ENCODE results near the gene ZYG11B. TPM values are rescaled to one million over a fixed set of nuclear protein-coding genes. Genes with fewer than 3 reads are reported as not detected.
A peak's percentile ranks its signal among the peaks of the same experiment; 100 is the strongest.

Gene ZYG11B
- total and polyA plus RNA-seq, 2 donors (not counting 1 experiment from before 2014, with no cell fraction given) = 3.6 to 22.3 TPM

DNA sequence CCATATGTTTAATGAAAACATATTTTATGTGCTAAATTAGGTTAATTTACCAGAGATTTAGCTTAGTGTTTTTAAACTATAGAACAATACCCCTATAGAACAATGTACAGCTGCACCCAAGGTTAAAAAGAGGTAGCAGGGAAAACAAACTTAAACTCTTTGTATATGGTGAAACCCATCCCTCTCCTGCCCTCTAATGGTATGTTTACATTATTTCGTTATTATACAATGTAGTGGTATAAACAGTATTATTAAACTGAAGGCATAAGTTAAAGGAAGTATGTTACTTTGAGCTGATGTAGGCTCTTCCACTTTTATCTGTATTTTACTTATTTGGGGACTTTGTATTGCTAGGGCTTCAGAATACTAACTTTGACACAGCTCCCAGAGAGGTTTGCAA lies 99.6 kb downstream of the ZYG11B start:
- WGBS (ENCODE audit: insufficient coverage) = no CpG with 5 or more reads among the region's 1 CpG
- ATAC-seq (ENCODE audit: low read depth) = no peak
- POLR2A ChIA-PET = no interaction called here

DNA sequence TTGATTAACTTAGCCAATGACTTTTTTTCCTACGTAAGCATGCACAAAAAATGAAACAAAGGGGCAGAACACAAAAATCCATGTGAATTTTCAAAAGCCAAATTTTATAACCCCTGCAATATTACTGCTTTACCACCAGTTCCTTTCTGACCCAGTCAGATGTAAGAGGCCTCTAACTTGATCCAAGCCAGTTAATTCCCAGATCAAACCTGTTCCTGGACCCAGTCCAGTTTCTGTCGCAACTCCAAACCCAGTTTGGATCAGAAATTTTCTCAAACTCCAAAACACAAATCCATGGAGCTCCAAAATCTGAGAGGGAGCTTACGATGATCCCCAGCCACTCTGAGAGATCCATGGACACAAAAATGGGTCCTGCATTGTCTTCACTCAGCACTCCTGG lies 108.5 kb downstream of the ZYG11B start:
- no peak for ATAC-seq (ENCODE audit: low read depth)

More for the DNA sequence above, 99.6 kb downstream of the ZYG11B start:
- Histone ChIP-seq H3K9me3 (ENCODE audit: control extremely low read depth in 1 of 3, control insufficient read depth in 2 of 3, insufficient read depth in 1 of 3, low read length in 2 of 3) (no peaks in the 10 kb centered on the region), H3K9ac (ENCODE audit: low read length) (no peak overlapping the region), H3K79me2 (ENCODE audit: control insufficient read depth, insufficient read depth, low read length) (no peaks in the 10 kb centered on the region), H3K36me3 (replicated peaks in 1 of 2; ENCODE audit: control extremely low read depth in 1 of 2, control insufficient read depth in 1 of 2, extremely low read depth in 1 of 2, insufficient read depth in 2 of 2, low read length in 1 of 2) (peaks cover 2 to 5% of the 10 kb centered on the region in 2 experiments), H3K27ac (ENCODE audit: low read length in 2 of 2) (no peak overlapping the region), H4K20me1 (ENCODE audit: control insufficient read depth, insufficient read depth, low read length, poor library complexity, severe bottlenecking) (no peaks in the 10 kb centered on the region), H3K4me1 (ENCODE audit: control insufficient read depth in 2 of 2, insufficient read depth in 2 of 2, low read length in 2 of 2) (no peaks in the 10 kb centered on the region), H3K4me3 (ENCODE audit: control extremely low read depth in 1 of 5, extremely low read depth in 1 of 5, insufficient read depth in 1 of 5, low read depth in 2 of 5, low read length in 4 of 5) (no peak overlapping the region), H2AFZ (ENCODE audit: insufficient read depth, low read depth, low read length, poor library complexity, severe bottlenecking) (no peak overlapping the region), H3K4me2 (replicated peaks; ENCODE audit: low read depth, low read length, poor library complexity, severe bottlenecking) (no peak overlapping the region), H3K27me3 (replicated peaks in 1 of 4; ENCODE audit: control extremely low read depth in 1 of 4, control insufficient read depth in 3 of 4, insufficient read depth in 4 of 4, low read length in 3 of 4) (no peaks in the 10 kb centered on the region)
- peak; percentile 13 for DNase-seq
- CTCF ChIA-PET = interaction anchor here (0.7 to 1.7 kb wide), 2 partner anchors 17 to 126 kb away, joined by 3 to 8 read pairs; partner anchors contain the start of gene ZYG11A
- Mint-ChIP-seq H3K27ac (no peak overlapping the region), H3K4me1 (no peaks in the 10 kb centered on the region), H3K27me3 (no peaks in the 10 kb centered on the region), H3K9me3 (ENCODE audit: insufficient read depth) (no peaks in the 10 kb centered on the region), H3K4me3 (no peak overlapping the region)
- intact Hi-C loops (cut with micrococcal nuclease) = no loop called here
- TF ChIP-seq EZH2 (IDR thresholded peaks at IDR 0.05; ENCODE audit: borderline replicate concordance, insufficient read depth, low read depth, low read length, poor library complexity, severe bottlenecking) = no peak
- TF ChIP-seq, protein P1, sequence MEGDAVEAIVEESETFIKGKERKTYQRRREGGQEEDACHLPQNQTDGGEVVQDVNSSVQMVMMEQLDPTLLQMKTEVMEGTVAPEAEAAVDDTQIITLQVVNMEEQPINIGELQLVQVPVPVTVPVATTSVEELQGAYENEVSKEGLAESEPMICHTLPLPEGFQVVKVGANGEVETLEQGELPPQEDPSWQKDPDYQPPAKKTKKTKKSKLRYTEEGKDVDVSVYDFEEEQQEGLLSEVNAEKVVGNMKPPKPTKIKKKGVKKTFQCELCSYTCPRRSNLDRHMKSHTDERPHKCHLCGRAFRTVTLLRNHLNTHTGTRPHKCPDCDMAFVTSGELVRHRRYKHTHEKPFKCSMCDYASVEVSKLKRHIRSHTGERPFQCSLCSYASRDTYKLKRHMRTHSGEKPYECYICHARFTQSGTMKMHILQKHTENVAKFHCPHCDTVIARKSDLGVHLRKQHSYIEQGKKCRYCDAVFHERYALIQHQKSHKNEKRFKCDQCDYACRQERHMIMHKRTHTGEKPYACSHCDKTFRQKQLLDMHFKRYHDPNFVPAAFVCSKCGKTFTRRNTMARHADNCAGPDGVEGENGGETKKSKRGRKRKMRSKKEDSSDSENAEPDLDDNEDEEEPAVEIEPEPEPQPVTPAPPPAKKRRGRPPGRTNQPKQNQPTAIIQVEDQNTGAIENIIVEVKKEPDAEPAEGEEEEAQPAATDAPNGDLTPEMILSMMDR (IDR thresholded peaks at IDR 0.05) = peak; percentile 39

More for the DNA sequence above, 108.5 kb downstream of the ZYG11B start:
- no peak for DNase-seq
- H3K27ac Mint-ChIP-seq = no peak overlapping the region
- no peaks in the 10 kb centered on the region for H4K20me1 ChIP-seq (ENCODE audit: control insufficient read depth, insufficient read depth, low read length, poor library complexity, severe bottlenecking)
- CTCF ChIA-PET = no interaction called here
- H3K27me3 ChIP-seq (replicated peaks in 1 of 4; ENCODE audit: control extremely low read depth in 1 of 4, control insufficient read depth in 3 of 4, insufficient read depth in 4 of 4, low read length in 3 of 4) = peaks cover 0 to 4% (median 0%) of the 10 kb centered on the region in 4 experiments
- intact Hi-C loops (cut with micrococcal nuclease) = no loop called here
- POLR2A ChIA-PET = no interaction called here
- H3K27ac ChIP-seq (ENCODE audit: low read length in 2 of 2) = no peak overlapping the region
- no peaks in the 10 kb centered on the region for H3K4me1 Mint-ChIP-seq
- H2AFZ ChIP-seq (ENCODE audit: insufficient read depth, low read depth, low read length, poor library complexity, severe bottlenecking) = no peak overlapping the region
- no peak overlapping the region for H3K9ac ChIP-seq (ENCODE audit: low read length)
- no peak overlapping the region for H3K4me3 Mint-ChIP-seq
- H3K4me2 ChIP-seq (replicated peaks; ENCODE audit: low read depth, low read length, poor library complexity, severe bottlenecking) = no peak overlapping the region
- H3K79me2 ChIP-seq (ENCODE audit: control insufficient read depth, insufficient read depth, low read length) = no peaks in the 10 kb centered on the region
- 100% methylated on average over 3 of the region's 3 CpGs for WGBS (ENCODE audit: insufficient coverage)
- H3K4me3 ChIP-seq (ENCODE audit: control extremely low read depth in 1 of 5, extremely low read depth in 1 of 5, insufficient read depth in 1 of 5, low read depth in 2 of 5, low read length in 4 of 5) = no peak overlapping the region
- TF ChIP-seq EZH2 (IDR thresholded peaks at IDR 0.05; ENCODE audit: borderline replicate concordance, insufficient read depth, low read depth, low read length, poor library complexity, severe bottlenecking) = no peak
- TF ChIP-seq, protein P1 (IDR thresholded peaks at IDR 0.05) = no peak
- no peaks in the 10 kb centered on the region for H3K36me3 ChIP-seq (replicated peaks in 1 of 2; ENCODE audit: control extremely low read depth in 1 of 2, control insufficient read depth in 1 of 2, extremely low read depth in 1 of 2, insufficient read depth in 2 of 2, low read length in 1 of 2)
- H3K9me3 ChIP-seq (ENCODE audit: control extremely low read depth in 1 of 3, control insufficient read depth in 2 of 3, insufficient read depth in 1 of 3, low read length in 2 of 3) = no peaks in the 10 kb centered on the region
- H3K27me3 Mint-ChIP-seq = peaks cover 6% of the 10 kb centered on the region
- H3K4me1 ChIP-seq (ENCODE audit: control insufficient read depth in 2 of 2, insufficient read depth in 2 of 2, low read length in 2 of 2) = no peaks in the 10 kb centered on the region
- H3K9me3 Mint-ChIP-seq (ENCODE audit: insufficient read depth) = no peaks in the 10 kb centered on the region
